Endothelial cell of umbilical vein (primary cell): ENCODE measurements around the gene DENND4A. TPM values are rescaled to one million over a fixed set of nuclear protein-coding genes. Genes with fewer than 3 reads are reported as not detected.
A peak's percentile ranks its signal among the peaks of the same experiment; 100 is the strongest.

Experiments
- BruUV-seq: library from RNA; stranded (reverse); fragments of 400-500 nt; replicated peaks from 2 replicates; lab custom pipeline; 2021; lab: Mats Ljungman, UMichigan
- CTCF ChIA-PET: fragments of 300-600, 350-600 bp; sonication (Branson Sonifier 250); formaldehyde crosslinking; loops from one replicate; lab custom pipeline; 2021; ENCODE audit warnings: antibody characterized with exemption, inconsistent platforms; lab: Charles Lee
- POLR2A ChIA-PET: fragments of 300-600, 350-600 bp; sonication (Branson Sonifier 250); formaldehyde crosslinking; loops from one replicate; lab custom pipeline; 2021; ENCODE audit warnings: antibody characterized with exemption, inconsistent platforms; lab: Charles Lee
- DNase-seq: peaks from one replicate; pipeline ENCODE4 v3.0.0-alpha.2; 2011; ENCODE audit warnings: low read depth, low spot score
- FAIRE-seq: peaks from 2 replicates; lab custom pipeline; 2011; peaks lifted over from hg19 to GRCh38; lab: Jason Lieb, UNC
- H2AFZ ChIP-seq: 2 replicates; pipeline ENCODE4 v1.6.0; 2012; ENCODE audit warnings: low read depth, low read length, control low read depth, inconsistent platforms
- H3K27ac ChIP-seq: 2 replicates; pipeline ENCODE4 v1.5.1; 2011; ENCODE audit warnings: low read depth, mild to moderate bottlenecking, control low read depth, low read length, moderate library complexity; ENCODE audit not compliant: insufficient read depth
- H3K27me3 ChIP-seq, 2 experiments: 2 replicates each; pipeline versions ENCODE4 v1.6.0 to v1.6.1; 2011; ENCODE audit warnings: low read length in 2 of 2, mixed read lengths in 1 of 2; ENCODE audit not compliant: control insufficient read depth in 2 of 2, insufficient read depth in 2 of 2
- H3K36me3 ChIP-seq, 2 experiments: 2 replicates in 1 of 2; 3 replicates in 1 of 2; pipeline ENCODE4 v1.5.1; 2011; ENCODE audit warnings: low read length in 2 of 2, mild to moderate bottlenecking in 1 of 2, moderate library complexity in 1 of 2; ENCODE audit not compliant: control insufficient read depth in 2 of 2, insufficient read depth in 2 of 2; ENCODE audit errors: extremely low read depth in 1 of 2
- H3K4me1 ChIP-seq: 3 replicates; pipeline ENCODE4 v1.5.1; 2011; ENCODE audit warnings: mild to moderate bottlenecking, low read length; ENCODE audit not compliant: control insufficient read depth, insufficient read depth; ENCODE audit errors: extremely low read depth
- H3K4me2 ChIP-seq: 2 replicates; pipeline ENCODE4 v1.6.1; 2011; ENCODE audit warnings: low read length, control low read depth, mixed read lengths; ENCODE audit not compliant: insufficient read depth
- H3K4me3 ChIP-seq, 3 experiments: fragments of 200-600 bp in 1 of 3; sonication (generic), shearing (Covaris generic) in 1 of 3; replicated peaks in 1 of 3; 2 replicates each; pipeline ENCODE4 v1.5.1; 2011 to 2016; ENCODE audit warnings: control low read depth in 3 of 3, low read length in 3 of 3, mild to moderate bottlenecking in 2 of 3, inconsistent platforms in 1 of 3, low read depth in 1 of 3, moderate library complexity in 1 of 3; ENCODE audit not compliant: insufficient read depth in 1 of 3
- H3K79me2 ChIP-seq: 2 replicates; pipeline ENCODE4 v1.6.0; 2012; ENCODE audit warnings: low read length, inconsistent platforms; ENCODE audit not compliant: control insufficient read depth, insufficient read depth
- H3K9ac ChIP-seq: replicated peaks from 2 replicates; pipeline ENCODE3; 2011; ENCODE audit warnings: low read length, control low read depth; ENCODE audit not compliant: insufficient read depth; ENCODE audit errors: extremely low read depth
- H3K9me1 ChIP-seq: replicated peaks from 3 replicates; pipeline ENCODE4 v1.6.0; 2011; ENCODE audit warnings: mild to moderate bottlenecking, low read length; ENCODE audit not compliant: control insufficient read depth, insufficient read depth; ENCODE audit errors: extremely low read depth
- H3K9me3 ChIP-seq: replicated peaks from 2 replicates; pipeline ENCODE4 v1.5.1; 2012; ENCODE audit warnings: low read length, inconsistent platforms; ENCODE audit not compliant: control insufficient read depth, insufficient read depth
- H4K20me1 ChIP-seq: replicated peaks from 2 replicates; pipeline ENCODE3; 2011; ENCODE audit warnings: mild to moderate bottlenecking, low read length; ENCODE audit not compliant: control insufficient read depth, insufficient read depth; ENCODE audit errors: extremely low read depth
- CTCF ChIP-seq, 2 donors: IDR thresholded peaks; 1 replicate in 1 of 2; 2 replicates in 1 of 2; pipeline ENCODE4 v1.5.1; 2011; ENCODE audit warnings: low read length in 2 of 2, mild to moderate bottlenecking in 2 of 2, moderate library complexity in 2 of 2, control low read depth in 1 of 2, inconsistent platforms in 1 of 2, low read depth in 1 of 2; ENCODE audit not compliant: insufficient read depth in 1 of 2; ENCODE audit errors: extremely low read depth in 1 of 2
- FOS ChIP-seq: IDR thresholded peaks from 2 replicates; pipeline ENCODE4 v1.6.1; 2011; ENCODE audit warnings: mild to moderate bottlenecking, low read length, moderate library complexity, borderline replicate concordance; ENCODE audit not compliant: insufficient read depth
- GATA2 ChIP-seq: IDR thresholded peaks from 2 replicates; pipeline ENCODE4 v1.7.0; 2011; ENCODE audit warnings: low read depth, mild to moderate bottlenecking, moderate library complexity, mixed read lengths, low read length; ENCODE audit not compliant: insufficient read length, insufficient read depth
- JUN ChIP-seq: IDR thresholded peaks from 2 replicates; pipeline ENCODE4 v1.6.1; 2011; ENCODE audit warnings: borderline replicate concordance, low read depth; ENCODE audit not compliant: insufficient read length, insufficient read depth
- MYC ChIP-seq: IDR thresholded peaks from one replicate; pipeline ENCODE4 v1.6.1; 2011; ENCODE audit warnings: mild to moderate bottlenecking, low read depth, low read length
- POLR2AphosphoS5 ChIP-seq: IDR thresholded peaks from 2 replicates; pipeline ENCODE4 v1.6.1; 2012; ENCODE audit warnings: low read depth, mild to moderate bottlenecking, control low read depth, low read length, moderate library complexity; ENCODE audit not compliant: insufficient read depth
- dilution Hi-C: fragments of 300-500 bp; cut with MboI; formaldehyde crosslinking; loops from one replicate; pipeline ENCODE4 v1.15.0; 2019; ENCODE audit warnings: low sequenced_read_pairs; ENCODE audit not compliant: extremely low pct_ligation_motif_present
- intact Hi-C: fragments of 100-400 bp; cut with micrococcal nuclease; formaldehyde crosslinking; loops from one replicate; pipeline ENCODE4 v1.10.0; 2022
- polyA plus RNA-seq, 4 experiments: library from polyadenylated mRNA; depleted of rRNA in 3 of 4; stranded (reverse) in 3 of 4; unstranded in 1 of 4; fragments of >200 nt; gene quantifications; 2 replicates each; pipeline versions ENCODE4 v1.2.1 to v1.2.3, GENCODE V29; 2011 to 2012; ENCODE audit warnings: missing spikeins in 1 of 4
- total RNA-seq: library from RNA; stranded (reverse); gene quantifications from 2 replicates; pipeline ENCODE4 v1.2.3, GENCODE V29; 2021

The DENND4A gene
- total and polyA plus RNA-seq, 2 donors (not counting 3 experiments of a cell fraction or from before 2014, with no cell fraction given) = 5.7 to 22.2 TPM

DNA sequence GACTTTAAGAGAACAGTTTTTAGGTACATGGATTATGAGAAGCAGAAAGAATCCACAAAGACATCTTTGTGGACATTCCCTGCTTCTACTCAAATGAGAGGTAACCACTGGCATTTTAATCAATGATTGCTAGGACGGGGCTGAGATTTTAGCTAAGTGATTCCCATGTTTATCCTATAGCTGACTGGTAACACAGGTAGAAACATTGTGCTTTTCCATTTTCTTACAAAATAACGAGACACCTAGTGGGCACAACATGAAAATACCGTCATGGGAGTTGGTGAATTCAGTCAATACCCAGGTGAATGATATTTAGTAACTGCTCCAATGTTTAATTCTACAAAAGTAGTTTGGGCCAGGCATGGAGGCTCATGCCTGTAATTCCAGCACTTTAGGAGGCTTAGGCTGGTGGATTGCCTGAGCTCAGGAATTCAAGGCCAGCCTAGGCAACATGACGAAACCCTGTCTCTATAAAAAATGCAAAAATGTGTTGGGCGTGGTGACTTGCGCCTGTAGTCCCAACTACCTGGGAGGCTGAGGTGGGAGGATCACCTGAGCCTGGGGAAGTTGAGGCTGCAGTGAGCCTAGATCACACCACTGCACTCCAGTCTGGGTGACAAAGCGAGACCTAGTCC, 37.2 kb upstream of the DENND4A start:
- no peaks in the 10 kb centered on the region for H3K9me3 ChIP-seq
- no peaks in the 10 kb centered on the region for H3K27me3 ChIP-seq
- no peaks in the 10 kb centered on the region for H4K20me1 ChIP-seq
- ChIA-PET POLR2A (no interaction called here), CTCF (interaction anchor here (0.9 to 1.9 kb wide), 12 partner anchors 8 to 233 kb away, joined by 3 to 13 read pairs (median 4); partner anchors contain the start of gene DENND4A)
- no TSS peak for BruUV-seq
- H3K4me1 ChIP-seq = peaks cover 25% of the 10 kb centered on the region
- no peak overlapping the region for H3K9ac ChIP-seq
- DNase-seq (peak; percentile 63), FAIRE-seq (peak; percentile 91)
- H3K4me2 ChIP-seq = no peak overlapping the region
- H3K27ac ChIP-seq = no peak overlapping the region
- no peaks in the 10 kb centered on the region for H3K36me3 ChIP-seq
- no peak overlapping the region for H3K4me3 ChIP-seq
- no peaks in the 10 kb centered on the region for H3K9me1 ChIP-seq
- H3K79me2 ChIP-seq = no peaks in the 10 kb centered on the region
- peak; percentile 23 to 28 for TF ChIP-seq CTCF (IDR thresholded peaks at IDR 0.05; ENCODE audit: extremely low read depth in 1 of 2, insufficient read depth in 1 of 2, low read depth in 1 of 2, low read length in 2 of 2)
- no peak for TF ChIP-seq GATA2
- intact Hi-C loops (loop anchor here (1.0 kb wide), 1 partner anchor 191 kb away; no protein-coding TSS in a partner anchor), dilution Hi-C loops (no loop called here)
- H2AFZ ChIP-seq = no peak overlapping the region

GRCh38 chr15:65828585-65828984, 36.5 kb upstream of the DENND4A start:
- TF ChIP-seq JUN (no peak), FOS (no peak), MYC (no peak), GATA2 (no peak), POLR2AphosphoS5 (no peak)
- H3K9me1 ChIP-seq = no peaks in the 10 kb centered on the region
- no peaks in the 10 kb centered on the region for H3K79me2 ChIP-seq
- no peak overlapping the region for H3K27ac ChIP-seq
- POLR2A ChIA-PET = no interaction called here
- BruUV-seq = no TSS peak
- intact Hi-C loops = no loop called here
- FAIRE-seq (no peak), DNase-seq (no peak)
- no peak overlapping the region for H3K4me2 ChIP-seq
- no peaks in the 10 kb centered on the region for H3K27me3 ChIP-seq
- CTCF ChIA-PET = interaction anchor here (0.9 to 1.9 kb wide), 11 partner anchors 8 to 232 kb away, joined by 3 to 13 read pairs (median 4); partner anchors contain the start of gene DENND4A
- no peaks in the 10 kb centered on the region for H3K36me3 ChIP-seq
- H2AFZ ChIP-seq = no peak overlapping the region
- H3K9me3 ChIP-seq = no peaks in the 10 kb centered on the region
- H3K9ac ChIP-seq = no peak overlapping the region
- H3K4me1 ChIP-seq = peaks cover 19% of the 10 kb centered on the region
- dilution Hi-C loops = no loop called here
- no peaks in the 10 kb centered on the region for H4K20me1 ChIP-seq
- no peak overlapping the region for H3K4me3 ChIP-seq
